GM21737 (cell line): ENCODE measurements around the gene HDAC7.

Source experiments
- ATAC-seq: cut with Tn5 transposase; IDR thresholded peaks from one replicate; pipeline ENCODE4 v1.9.1; 2021; ENCODE audit warnings: mild to moderate bottlenecking, moderate library complexity; ENCODE audit not compliant: unreplicated experiment

Gene HDAC7

GRCh38 chr12:47797441-47797840, 22.3 kb downstream of the HDAC7 start:
- ATAC-seq, result no peak

- no peak for ATAC-seq
Observed at GRCh38 chr12:47795814-47796411, 23.8 kb downstream of the HDAC7 start.

- ATAC-seq, result no peak
Observed at GRCh38 chr12:47795121-47795813, 24.4 kb downstream of the HDAC7 start.

GRCh38 chr12:47794679-47795078, 25.0 kb downstream of the HDAC7 start:
- ATAC-seq, result no peak

- no peak for ATAC-seq
Observed at GRCh38 chr12:47793015-47793681, 26.6 kb downstream of the HDAC7 start.

GRCh38 chr12:47791874-47792273, 27.8 kb downstream of the HDAC7 start:
- ATAC-seq, result no peak

- no peak for ATAC-seq
Observed at GRCh38 chr12:47791351-47791746, 28.4 kb downstream of the HDAC7 start.

GRCh38 chr12:47790676-47791350, 28.9 kb downstream of the HDAC7 start:
- ATAC-seq, result no peak

- no peak for ATAC-seq
Observed at GRCh38 chr12:47789712-47790489, 29.8 kb downstream of the HDAC7 start.

- ATAC-seq, result no peak
Observed at GRCh38 chr12:47789141-47789540, 30.6 kb downstream of the HDAC7 start.

GRCh38 chr12:47787596-47788319, 31.9 kb downstream of the HDAC7 start:
- ATAC-seq, result no peak

- ATAC-seq, result no peak
Observed at GRCh38 chr12:47786662-47787280, 32.9 kb downstream of the HDAC7 start.

GRCh38 chr12:47785887-47786661, 33.6 kb downstream of the HDAC7 start:
- ATAC-seq, result no peak

- no peak for ATAC-seq
Observed at GRCh38 chr12:47785036-47785886, 34.4 kb downstream of the HDAC7 start.

GRCh38 chr12:47783821-47784819, 35.6 kb downstream of the HDAC7 start:
- no peak for ATAC-seq

GRCh38 chr12:47783024-47783755, 36.5 kb downstream of the HDAC7 start:
- ATAC-seq, result no peak
